Left ventricle myocardium inferior (tissue), 1 donor: ENCODE results near the gene EPC1. TPM values are rescaled to one million over a fixed set of nuclear protein-coding genes. Genes with fewer than 3 reads are reported as not detected.

Source experiments
- DNase-seq: peaks from one replicate; pipeline ENCODE4 v3.0.0-alpha.2; 2020
- H3K27ac ChIP-seq: fragments of 200-600 bp; replicated peaks from 2 replicates; pipeline ENCODE4 v1.8.0; 2021
- H3K27me3 ChIP-seq: fragments of 200-600 bp; 2 replicates; pipeline ENCODE4 v1.8.0; 2021; ENCODE audit warnings: low read depth
- H3K36me3 ChIP-seq: fragments of 200-600 bp; 2 replicates; pipeline ENCODE4 v1.8.0; 2021
- H3K4me1 ChIP-seq: fragments of 200-600 bp; 2 replicates; pipeline ENCODE4 v1.8.0; 2021
- H3K4me3 ChIP-seq: fragments of 200-600 bp; 2 replicates; pipeline ENCODE4 v1.8.0; 2021; ENCODE audit warnings: mild to moderate bottlenecking, moderate library complexity
- H3K9me3 ChIP-seq: fragments of 200-600 bp; replicated peaks from 2 replicates; pipeline ENCODE4 v1.8.0; 2021
- CTCF ChIP-seq: fragments of 200-600 bp; IDR thresholded peaks from 2 replicates; pipeline ENCODE4 v1.8.0; 2021; ENCODE audit warnings: antibody characterized with exemption, mild to moderate bottlenecking, borderline replicate concordance
- intact Hi-C: fragments of 100-400 bp; cut with micrococcal nuclease; formaldehyde crosslinking; loops from one replicate; pipeline ENCODE4 v1.11.0; 2022
- total RNA-seq: library from RNA; stranded (reverse); fragmentation: NEBNext Ultra II Directional; extraction: Animal tissue kit (Norgen Biotek cat#: 25700); gene quantifications from one replicate; pipeline ENCODE4 v1.2.1, GENCODE V29; 2021
- donor health status: DM: no; HTN: yes; CAD: no; lungs with severe emphysema.

The EPC1 gene
- total RNA-seq, 1 donor from 2014 or later: 17.0 TPM

DNA sequence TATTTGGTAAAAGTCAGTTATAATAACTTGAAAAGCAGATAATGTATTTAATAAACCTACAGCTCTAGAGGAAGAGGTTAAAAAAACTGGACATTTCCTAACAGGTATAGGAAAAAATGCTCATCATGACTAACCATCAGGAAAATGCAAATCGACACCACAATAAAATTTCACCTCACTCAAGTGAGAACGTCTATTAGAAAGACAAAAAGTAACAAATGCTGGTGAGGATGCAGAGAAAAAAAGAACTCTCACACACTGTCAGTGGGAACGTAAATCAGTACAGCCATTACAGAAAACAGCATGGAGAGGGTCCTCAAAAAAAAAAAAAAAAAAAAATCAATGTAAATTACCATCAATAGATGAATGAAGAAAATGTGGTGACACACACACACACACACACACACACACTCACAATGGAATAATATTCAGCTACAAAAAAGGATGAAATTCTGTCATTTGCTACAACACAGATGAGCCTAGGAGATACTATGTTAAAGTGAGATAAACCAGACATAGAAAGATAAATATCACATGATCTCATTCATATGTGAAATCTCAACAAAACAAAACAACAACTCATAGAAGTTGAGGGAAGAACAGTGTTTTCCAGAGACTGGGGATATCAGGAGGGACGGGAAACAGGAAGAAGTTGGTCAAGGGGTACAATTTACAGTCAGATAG lies 20.1 kb downstream of the EPC1 start:
- H3K4me3 ChIP-seq: no peak overlapping the region
- peaks cover 100% of the 10 kb centered on the region for H3K4me1 ChIP-seq
- no peaks in the 10 kb centered on the region for H3K27me3 ChIP-seq
- no peaks in the 10 kb centered on the region for H3K36me3 ChIP-seq
- no peak overlapping the region for H3K27ac ChIP-seq
- no peak for TF ChIP-seq CTCF
- DNase-seq: no peak
- intact Hi-C loops: no loop called here
- no peaks in the 10 kb centered on the region for H3K9me3 ChIP-seq

DNA sequence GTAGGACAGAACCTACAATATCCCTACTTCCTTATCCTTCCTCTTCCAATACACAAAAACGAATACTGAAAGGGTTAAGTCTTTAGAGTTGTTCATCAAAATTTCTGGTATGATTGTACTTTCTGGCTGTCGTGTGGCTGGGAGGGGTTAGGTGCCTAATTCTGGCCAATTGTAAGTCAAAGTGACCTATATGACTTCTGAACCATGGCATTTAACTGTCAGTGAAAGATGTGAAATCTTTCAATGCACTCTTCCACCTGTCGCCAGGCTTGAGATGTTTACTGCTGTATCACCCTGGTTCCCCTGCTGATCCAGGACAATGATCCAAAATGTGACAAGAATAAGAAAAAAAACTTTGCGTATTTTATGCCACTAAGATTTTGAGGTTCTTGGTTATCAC lies 20.8 kb downstream of the EPC1 start:
- no peaks in the 10 kb centered on the region for H3K27me3 ChIP-seq
- no peak overlapping the region for H3K4me3 ChIP-seq
- no peaks in the 10 kb centered on the region for H3K9me3 ChIP-seq
- no peak overlapping the region for H3K27ac ChIP-seq
- no peaks in the 10 kb centered on the region for H3K36me3 ChIP-seq
- DNase-seq: no peak
- TF ChIP-seq CTCF: no peak
- intact Hi-C loops: no loop called here
- H3K4me1 ChIP-seq: peaks cover 99% of the 10 kb centered on the region

DNA sequence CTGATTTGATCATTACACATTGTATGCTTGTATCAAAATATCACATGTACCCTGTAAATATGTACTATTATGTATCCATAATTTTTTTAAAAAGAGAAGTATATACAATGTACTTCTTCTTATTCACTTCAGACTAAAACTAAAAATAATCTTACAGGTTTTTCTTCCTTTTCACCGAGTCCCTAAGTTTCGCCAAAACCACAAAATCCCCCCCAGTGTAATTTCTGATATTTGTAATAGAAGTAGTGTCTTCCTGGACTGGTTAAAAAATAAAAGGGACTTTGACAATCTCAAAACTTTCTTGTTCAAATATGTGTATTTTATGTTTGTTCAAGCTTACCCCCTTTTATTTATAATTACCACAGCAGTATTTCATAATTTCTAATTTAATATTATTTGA lies 23.9 kb downstream of the EPC1 start:
- Histone ChIP-seq H3K9me3 (no peaks in the 10 kb centered on the region), H3K36me3 (no peaks in the 10 kb centered on the region), H3K4me3 (no peak overlapping the region), H3K4me1 (peaks cover 97% of the 10 kb centered on the region), H3K27me3 (no peaks in the 10 kb centered on the region), H3K27ac (no peak overlapping the region)
- no peak for TF ChIP-seq CTCF
- intact Hi-C loops: no loop called here
- DNase-seq: no peak

GRCh38 chr10:32321016-32321631 lies 25.8 kb downstream of the EPC1 start:
- intact Hi-C loops: no loop called here
- no peak for DNase-seq
- Histone ChIP-seq H3K4me1 (peaks cover 97% of the 10 kb centered on the region), H3K9me3 (no peaks in the 10 kb centered on the region), H3K27me3 (no peaks in the 10 kb centered on the region), H3K36me3 (no peaks in the 10 kb centered on the region), H3K27ac (no peak overlapping the region), H3K4me3 (no peak overlapping the region)
- no peak for TF ChIP-seq CTCF

GRCh38 chr10:32318476-32318896 lies 28.5 kb downstream of the EPC1 start:
- intact Hi-C loops: no loop called here
- Histone ChIP-seq H3K9me3 (no peaks in the 10 kb centered on the region), H3K4me1 (peaks cover 97% of the 10 kb centered on the region), H3K4me3 (no peak overlapping the region), H3K27ac (no peak overlapping the region), H3K27me3 (no peaks in the 10 kb centered on the region), H3K36me3 (no peaks in the 10 kb centered on the region)
- DNase-seq: no peak
- TF ChIP-seq CTCF: no peak
